Fibroblast of skin of scalp (primary cell): ENCODE measurements around the gene NOPCHAP1. TPM values are rescaled to one million over a fixed set of nuclear protein-coding genes. Genes with fewer than 3 reads are reported as not detected.
"Not testable (repeated sequence)": the region's sequence is repeated elsewhere in the genome, so short reads cannot be mapped to it uniquely, and the experiment has no call there.

Experiments used
- DNase-seq: peaks from one replicate; pipeline ENCODE4 v3.0.0-alpha.2; 2013
- polyA plus RNA-seq, 2 experiments: library from polyadenylated mRNA; unstranded; fragments of 120-200 nt; gene quantifications; one replicate each; pipeline ENCODE4 v1.2.1, GENCODE V29; 2013; ENCODE audit not compliant: insufficient read length in 2 of 2

Gene NOPCHAP1, protein sequence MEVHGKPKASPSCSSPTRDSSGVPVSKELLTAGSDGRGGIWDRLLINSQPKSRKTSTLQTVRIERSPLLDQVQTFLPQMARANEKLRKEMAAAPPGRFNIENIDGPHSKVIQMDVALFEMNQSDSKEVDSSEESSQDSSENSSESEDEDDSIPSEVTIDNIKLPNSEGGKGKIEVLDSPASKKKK
- 16.0 TPM for polyA plus RNA-seq (2013, experiment 1 of 2; ENCODE audit: insufficient read length)
- 14.1 TPM for polyA plus RNA-seq (2013, experiment 2 of 2; ENCODE audit: insufficient read length)

GRCh38 chr12:104986022-104986941 is at the start of gene NOPCHAP1:
TSS of gene NOPCHAP1 (plus strand) at chr12:104986316. CDS start at chr12:104986353, 37 bp downstream.
- DNase-seq, result peak; percentile 89

DNA sequence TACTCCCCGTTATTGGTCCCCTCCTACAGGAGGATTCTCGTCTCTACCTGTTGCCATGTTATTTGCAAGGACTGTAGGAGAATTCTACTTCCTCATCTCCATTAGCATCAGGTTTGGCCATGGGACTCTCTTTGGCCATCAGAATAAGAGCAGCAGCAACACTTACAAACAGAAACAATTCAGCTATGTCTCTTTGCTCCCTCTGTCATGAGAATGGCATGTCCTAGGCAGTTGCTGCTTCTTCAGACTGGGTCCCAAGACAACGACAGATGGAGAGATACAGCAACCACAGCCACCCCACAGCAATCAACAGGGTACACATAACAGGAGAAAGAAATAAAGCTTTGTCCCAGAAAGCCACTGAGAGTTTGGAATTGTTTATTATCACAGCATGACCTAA is 47.7 kb upstream of the NOPCHAP1 start:
- DNase-seq, result peak; percentile 29

GRCh38 chr12:104939089-104939488 is 47.0 kb upstream of the NOPCHAP1 start:
- DNase-seq, result no peak

DNA sequence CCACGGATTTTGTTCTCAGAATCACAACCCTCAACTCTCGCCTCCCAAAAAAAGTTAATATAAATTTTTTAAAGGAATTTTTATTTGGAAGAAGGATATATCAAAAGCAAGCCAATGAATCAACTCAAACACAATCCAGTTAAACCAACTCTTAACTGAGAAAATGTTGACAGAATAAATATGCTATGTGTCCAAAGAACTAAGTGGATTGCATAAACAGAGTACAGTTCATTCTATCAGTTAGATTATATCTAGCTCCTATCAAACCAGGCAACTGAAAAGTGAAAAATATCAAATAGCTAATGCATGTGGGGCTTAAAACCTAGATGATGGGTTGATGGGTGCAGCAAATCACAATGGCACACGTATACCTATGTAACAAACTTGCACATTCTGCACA is 44.7 kb upstream of the NOPCHAP1 start:
- DNase-seq, result no peak

DNA sequence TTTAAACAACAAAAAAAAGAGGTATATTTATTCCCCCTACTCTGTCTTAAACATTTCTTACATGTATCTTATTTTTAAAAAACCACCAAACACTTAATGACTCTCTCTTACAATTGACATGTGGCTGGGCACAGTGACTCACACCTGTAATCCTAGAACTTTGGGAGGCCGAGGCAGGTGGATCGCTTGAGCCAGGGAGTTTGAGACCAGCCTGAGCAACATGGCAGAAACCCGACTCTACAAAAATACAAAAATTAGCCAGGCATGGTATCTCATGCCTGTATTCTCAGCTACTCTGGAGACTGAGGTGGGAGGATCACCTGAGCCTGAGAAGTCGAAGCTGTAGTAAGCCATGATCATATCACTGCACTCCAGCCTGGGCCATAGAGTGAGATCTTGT is 44.0 kb upstream of the NOPCHAP1 start:
- no peak for DNase-seq

- not testable (repeated sequence) for DNase-seq
Measured at GRCh38 chr12:104943401-104943800, 42.7 kb upstream of the NOPCHAP1 start.

GRCh38 chr12:104944252-104944651 is 41.9 kb upstream of the NOPCHAP1 start:
- no peak for DNase-seq

- DNase-seq, result not testable (repeated sequence)
Measured at GRCh38 chr12:104948716-104949115, 37.4 kb upstream of the NOPCHAP1 start.

- peak; percentile 31 for DNase-seq
Measured at GRCh38 chr12:104951759-104952509, 34.2 kb upstream of the NOPCHAP1 start.

DNA sequence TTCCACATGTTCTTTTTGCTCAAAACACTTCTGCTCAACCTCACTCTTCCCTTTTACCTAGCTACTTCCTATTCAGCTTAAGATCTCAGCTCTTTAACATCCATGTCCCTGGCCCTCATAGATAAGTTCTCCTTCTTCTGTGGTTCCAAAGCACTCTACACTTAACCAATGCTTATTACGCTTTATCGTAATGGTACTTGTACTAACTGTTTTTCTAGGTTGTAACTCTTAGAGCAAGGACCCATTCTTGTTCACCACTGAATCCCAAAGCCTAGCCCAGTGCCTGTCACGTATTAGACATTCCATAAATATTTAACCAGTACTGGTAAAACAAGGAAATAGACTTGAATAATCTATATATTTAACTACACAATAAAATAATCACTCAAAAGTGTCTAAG is 33.3 kb upstream of the NOPCHAP1 start:
- DNase-seq, result no peak

- DNase-seq, result no peak
Measured at GRCh38 chr12:104953323-104953722, 32.8 kb upstream of the NOPCHAP1 start.

DNA sequence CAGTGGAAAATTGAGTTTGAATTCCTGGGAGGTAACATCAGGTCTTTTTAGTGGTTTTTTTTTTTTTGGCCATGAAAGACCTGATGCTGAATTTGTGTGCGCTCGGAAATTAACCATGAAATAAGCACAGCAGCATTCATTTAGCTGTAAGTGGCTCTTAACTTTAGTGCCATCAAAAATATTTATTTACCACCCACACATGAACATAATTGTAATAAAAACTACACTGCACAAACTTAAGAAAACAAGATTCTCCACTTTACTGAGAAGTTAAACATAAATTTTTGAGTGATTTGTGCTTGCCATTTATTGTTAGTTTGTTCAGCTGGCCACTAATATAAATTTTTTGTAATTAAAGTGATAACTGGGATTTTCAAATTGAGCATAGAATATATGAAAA is 30.4 kb upstream of the NOPCHAP1 start:
- no peak for DNase-seq

DNA sequence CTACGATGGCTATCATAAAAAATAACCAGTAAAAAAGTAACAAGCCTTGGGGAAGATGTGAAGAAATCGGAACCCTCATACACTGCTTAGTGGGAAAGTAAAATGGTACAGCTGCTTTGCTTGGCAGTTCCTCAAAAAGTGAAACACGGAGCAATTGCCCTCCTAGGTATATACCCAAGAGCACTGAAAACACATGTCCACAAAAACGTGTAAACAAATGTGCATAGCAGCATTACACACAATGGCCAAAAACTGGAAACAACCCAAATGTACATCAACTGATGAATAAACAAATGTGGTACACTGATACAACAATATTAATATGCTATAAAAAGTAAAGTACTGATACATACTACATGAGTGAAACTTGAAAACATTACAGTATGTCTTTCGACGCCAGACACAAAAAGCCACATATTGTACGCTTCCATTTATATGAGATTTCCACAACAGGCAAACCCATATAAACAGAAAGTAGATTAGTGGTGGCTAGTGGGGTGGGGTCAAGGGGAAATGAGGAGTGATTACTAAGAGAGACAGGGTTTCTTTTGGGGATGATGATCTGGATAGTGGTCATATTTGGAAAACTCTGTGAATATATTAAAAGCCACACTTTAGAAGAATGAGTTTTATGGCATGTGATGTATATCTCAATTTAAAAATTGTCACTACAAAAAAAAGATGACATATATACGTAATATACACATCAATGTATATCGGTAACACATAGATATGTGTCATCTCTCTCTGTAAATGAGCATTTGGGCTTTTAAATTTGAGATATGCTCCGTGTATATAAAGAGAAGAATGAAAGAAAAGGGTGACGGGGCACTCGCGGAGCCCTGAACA is 29.0 kb upstream of the NOPCHAP1 start:
- DNase-seq, result no peak

DNA sequence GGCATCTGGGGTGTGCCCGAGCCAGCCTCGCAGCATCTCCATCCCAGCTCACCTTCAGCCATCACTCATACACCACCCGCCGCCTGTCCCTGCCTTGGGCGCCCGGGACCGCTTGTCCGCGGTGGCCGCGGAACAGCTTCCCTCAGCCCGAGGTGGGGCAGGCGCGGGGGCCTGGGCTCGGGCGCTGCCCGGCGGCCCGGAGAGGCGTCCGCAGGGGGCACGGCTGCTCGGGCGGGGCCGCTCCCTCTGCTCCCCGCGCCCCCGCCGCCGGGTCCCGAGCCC is 28.5 kb upstream of the NOPCHAP1 start:
- no peak for DNase-seq

DNA sequence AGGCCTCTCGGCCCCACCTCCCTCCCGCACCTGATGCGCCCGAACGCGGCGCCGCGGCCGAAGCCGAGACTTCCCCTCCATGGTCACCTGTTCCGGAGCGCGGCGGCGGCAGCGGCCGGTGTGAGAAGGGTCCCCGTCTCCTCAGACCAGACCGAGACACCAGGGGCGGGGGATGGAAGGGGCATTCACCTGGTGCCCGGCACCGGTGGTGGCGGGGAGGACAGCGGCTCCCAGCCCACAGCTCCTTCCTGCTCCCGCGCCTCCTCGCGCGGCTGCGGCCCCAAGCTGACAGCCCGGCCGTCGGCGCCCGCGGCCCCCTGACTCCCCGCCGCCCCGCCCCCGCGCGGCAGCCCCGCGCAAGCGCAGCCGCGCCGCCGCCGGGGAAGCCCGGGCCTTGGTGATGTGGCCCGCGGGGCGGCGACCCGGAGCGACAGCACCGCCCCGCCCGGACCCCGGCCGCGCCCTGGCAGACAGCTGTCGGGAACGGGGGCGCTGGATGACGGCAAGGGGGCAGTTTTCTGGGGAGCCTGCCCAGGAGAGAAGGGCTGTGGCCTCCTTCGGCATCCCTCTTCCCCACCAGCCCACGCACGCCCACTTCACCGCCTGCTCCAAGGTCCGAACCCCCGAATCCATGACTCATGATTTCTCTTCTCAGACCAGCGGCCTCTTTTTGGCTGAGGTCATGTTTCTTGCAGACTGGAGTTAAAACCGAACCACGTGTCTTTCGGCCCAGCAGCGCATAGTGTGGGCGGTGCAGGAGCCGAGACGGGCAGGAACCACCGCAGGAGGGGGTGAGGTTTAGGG is 27.9 kb upstream of the NOPCHAP1 start, which contains the start of gene SLC41A2:
Gene SLC41A2 (minus strand): TSS at position 290 of the 804 bp plus-strand sequence. CDS start 29,763 bp downstream, outside the sequence.
- DNase-seq, result peak; percentile 86

DNA sequence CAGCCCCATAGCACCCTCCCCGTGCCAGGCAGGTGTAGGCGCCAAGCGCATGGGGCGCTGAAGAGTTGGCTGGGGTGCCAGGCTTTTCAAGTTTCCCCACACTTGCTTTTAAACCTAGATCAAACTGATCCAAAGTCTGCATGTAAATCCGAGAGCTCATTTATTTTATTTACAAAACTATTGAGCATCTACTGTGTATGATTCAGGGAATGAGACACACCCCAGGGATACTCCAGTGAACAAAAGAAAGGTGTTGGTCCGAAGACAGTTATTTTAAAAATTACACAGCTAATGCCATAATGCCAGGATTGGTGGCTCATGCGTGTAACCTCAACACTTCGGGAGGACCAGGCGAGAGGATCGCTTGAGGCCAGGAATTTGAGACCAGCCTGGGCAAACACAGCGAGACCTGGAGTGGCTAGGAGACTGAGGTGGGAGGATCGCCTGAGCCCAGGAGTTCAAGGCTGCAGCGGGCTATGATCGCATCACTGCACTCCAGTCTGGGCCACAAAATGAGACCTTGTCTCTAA is 27.2 kb upstream of the NOPCHAP1 start:
- peak; percentile 7 for DNase-seq

GRCh38 chr12:104959335-104959841 is 26.7 kb upstream of the NOPCHAP1 start:
- peak; percentile 49 for DNase-seq

DNA sequence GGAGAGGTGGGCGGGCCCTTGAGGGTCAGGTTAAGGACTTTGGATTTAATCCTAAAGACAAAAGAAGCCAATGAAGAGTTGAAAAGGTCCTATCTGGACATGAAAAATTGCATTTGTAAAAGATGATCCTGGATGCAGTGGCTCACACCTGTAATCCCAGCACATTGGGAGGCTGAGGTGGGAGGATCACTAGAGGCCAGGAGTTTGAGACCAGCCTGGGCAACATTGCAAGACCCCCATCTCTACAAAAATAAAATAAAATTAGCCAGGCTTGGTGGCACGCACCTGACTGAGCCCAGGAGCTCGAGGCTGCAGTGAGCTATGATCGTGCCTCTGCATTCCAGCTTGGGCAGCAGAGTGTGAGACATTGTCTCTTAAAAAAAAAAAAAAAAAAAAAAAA is 25.7 kb upstream of the NOPCHAP1 start:
- no peak for DNase-seq

GRCh38 chr12:104963757-104964156 is 22.4 kb upstream of the NOPCHAP1 start:
- DNase-seq, result no peak

- DNase-seq, result no peak
Measured at GRCh38 chr12:104964167-104964855, 21.8 kb upstream of the NOPCHAP1 start.
